A549 treated with dexamethasone at 1 μM for 4 hours (cell line): ENCODE data around the gene PLPP3. TPM values are rescaled to one million over a fixed set of nuclear protein-coding genes. Genes with fewer than 3 reads are reported as not detected.

ENCODE experiments used
- total RNA-seq: library from RNA; stranded (reverse); fragments of 200-300 nt; extraction: Qiagen RNA extraction; gene quantifications from 5 replicates; pipeline ENCODE4 v1.2.3, GENCODE V29; 2022

Gene PLPP3
- 19.7 to 26.2 TPM (median 22.9 TPM) in 5 replicates for total RNA-seq

DNA sequence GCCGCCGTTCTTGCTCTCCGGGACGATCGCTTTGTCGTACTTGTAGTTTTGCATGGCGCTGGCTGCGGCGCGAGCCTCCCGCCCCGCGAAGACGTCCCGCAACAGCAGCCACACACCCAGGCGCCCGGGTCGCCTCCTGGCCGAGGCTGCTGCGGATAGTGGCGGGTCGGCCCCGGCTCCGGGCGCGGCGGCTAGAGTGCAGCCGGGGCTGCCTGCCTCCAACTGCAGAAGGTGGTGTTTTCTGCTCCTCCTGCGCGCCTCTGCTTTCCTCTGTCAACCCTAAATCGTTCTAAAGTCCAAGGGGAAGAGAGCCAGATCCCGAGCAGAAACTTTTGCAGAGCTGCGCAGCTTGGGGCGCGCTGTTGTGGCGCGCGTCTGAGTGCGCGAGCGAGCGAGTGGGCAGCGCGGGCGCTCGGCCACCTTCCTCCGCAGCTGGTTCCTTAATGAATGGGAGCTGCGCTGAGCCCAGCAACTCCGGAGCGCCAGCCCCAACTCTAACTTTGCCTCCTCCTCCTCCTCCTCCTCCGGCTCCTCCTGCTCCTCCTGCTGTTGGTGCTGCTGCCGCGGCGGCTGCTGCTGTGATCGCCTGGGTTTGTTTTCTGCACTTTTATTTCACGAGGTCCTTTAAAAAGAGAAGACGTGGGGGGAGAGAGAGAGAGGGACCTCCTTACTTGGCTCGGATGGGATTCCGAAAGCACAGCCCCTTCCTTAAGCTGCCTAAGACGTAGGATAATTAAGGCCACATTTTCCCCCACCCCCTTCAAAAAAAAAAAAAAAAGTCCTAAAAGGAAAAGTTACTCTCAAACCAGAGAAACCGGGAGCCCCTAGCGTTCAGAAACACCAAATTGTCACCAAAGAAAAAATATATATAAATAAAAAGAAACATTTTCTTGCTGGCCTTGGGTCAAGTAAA, at the start of gene PLPP3:
TSS of gene PLPP3 (minus strand) at position 601 of the 913 bp plus-strand sequence. CDS start at position 54, 547 bp downstream.

Other genes starting within 250 kb of the PLPP3 start
- 1.5 to 2.4 TPM (median 1.9 TPM) in 5 replicates for gene PRKAA2, start 65.8 kb upstream of the PLPP3 start, total RNA-seq
- not detected in 5 replicates for gene FYB2, start 239.8 kb upstream of the PLPP3 start, total RNA-seq